ENCODE data around the gene LIX1L.

The LIX1L gene

DNA sequence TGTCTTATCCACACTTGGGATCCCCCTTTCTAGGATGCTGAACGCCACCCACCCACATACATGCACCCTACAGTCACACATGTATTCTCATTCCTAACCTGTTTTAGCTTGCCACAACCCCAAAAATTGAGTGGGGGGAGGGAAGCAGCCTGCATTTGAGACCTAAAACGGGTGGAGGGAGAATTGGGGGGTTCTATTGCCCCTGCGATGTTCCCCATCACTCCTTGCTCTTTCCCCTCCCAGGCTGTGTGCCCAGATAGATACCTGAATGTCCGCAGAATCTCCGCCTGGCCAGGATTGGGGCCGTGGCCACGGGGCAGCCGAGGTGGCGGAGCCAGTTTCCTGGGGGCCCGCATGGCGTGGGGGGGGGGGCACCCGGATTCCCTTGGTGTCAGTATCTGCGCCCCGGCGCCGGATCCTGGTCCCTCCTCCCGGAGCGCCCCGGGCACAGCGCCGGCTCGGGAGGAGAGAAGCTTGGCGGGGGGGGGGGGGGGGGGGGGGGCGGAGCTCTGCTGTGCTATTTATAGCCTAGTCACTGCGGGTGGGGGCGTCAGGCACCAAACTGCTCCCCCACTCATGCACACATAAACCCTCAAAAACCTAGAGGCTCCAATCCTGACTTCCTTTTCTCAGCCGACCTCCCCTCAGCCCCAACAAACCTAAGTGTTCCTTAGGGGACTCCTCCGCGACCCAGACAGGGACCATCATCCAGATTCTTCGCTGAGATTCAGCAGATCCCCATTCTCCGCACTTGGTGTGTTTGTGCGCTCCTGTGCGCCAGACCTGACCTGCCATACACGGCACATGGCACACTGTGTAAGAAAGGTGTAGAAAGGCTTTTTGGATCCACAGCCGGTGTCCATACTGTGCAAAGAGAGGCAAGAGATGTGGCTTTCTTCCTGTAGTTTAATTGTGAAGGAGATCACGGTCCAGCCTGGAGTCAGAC lies 4.6 kb upstream of the LIX1L start:
- no peak for TF ChIP-seq GATA2 (IDR thresholded peaks at IDR 0.05; ENCODE audit: low read depth, low read length)
- no peak for TF ChIP-seq GATA3 (IDR thresholded peaks at IDR 0.05; ENCODE audit: low read depth, low read length)

DNA sequence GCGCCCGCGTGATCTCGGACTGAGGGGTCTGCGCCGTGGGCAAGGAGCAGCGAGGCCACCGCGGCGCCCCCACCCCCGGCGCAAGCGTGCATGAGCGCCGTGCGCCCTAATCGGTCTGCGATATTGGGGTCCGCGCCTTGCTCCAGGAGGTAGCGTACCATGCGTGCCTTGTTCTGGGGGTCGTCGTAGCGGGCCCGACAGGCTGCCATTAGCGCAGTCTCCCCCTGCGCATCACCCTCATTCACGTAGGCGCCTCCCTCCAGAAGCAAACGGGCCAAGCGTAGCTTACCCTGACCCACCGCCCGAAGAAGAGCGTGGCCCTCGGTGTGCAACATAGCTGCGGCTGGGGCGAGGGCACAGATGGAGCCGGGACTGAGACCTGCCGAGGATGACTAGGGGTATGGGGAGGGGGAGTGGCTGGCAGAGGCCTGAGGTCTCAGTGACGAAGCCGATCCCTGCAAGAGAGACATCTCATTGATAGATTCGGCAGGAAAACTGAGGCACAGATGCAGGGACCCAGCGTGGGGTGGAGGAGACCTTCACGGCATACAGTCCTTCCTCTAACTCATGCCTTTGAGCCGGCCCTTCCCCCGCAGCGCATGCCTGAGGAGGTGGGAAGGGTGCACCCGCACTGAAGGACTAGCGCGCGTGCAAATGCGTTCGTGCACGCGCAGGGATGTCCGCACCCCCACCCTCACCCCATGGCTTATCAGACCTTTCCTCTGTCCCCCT lies 3.8 kb upstream of the LIX1L start:
- TF ChIP-seq GATA3 (IDR thresholded peaks at IDR 0.05; ENCODE audit: low read depth, low read length) (no peak), GATA2 (IDR thresholded peaks at IDR 0.05; ENCODE audit: low read depth, low read length) (no peak)

DNA sequence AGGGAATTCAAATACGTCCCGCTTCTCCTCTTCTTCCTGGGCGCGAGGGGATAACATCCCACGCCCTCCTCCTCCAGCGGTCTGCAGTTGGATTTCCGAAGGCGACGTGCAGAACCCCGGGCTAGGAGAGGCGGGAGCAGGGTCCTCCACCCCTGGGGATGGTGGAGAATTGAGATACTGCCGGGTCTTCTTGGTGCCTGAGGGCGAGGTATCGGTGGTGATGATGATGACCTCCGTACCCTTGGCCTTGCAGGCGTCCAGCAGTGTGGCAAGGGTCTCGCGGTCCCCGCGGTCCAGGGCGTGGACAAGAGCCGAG lies 3.2 kb upstream of the LIX1L start:
- TF ChIP-seq GATA2 (IDR thresholded peaks at IDR 0.05; ENCODE audit: low read depth, low read length) (no peak), GATA3 (IDR thresholded peaks at IDR 0.05; ENCODE audit: low read depth, low read length) (no peak)

DNA sequence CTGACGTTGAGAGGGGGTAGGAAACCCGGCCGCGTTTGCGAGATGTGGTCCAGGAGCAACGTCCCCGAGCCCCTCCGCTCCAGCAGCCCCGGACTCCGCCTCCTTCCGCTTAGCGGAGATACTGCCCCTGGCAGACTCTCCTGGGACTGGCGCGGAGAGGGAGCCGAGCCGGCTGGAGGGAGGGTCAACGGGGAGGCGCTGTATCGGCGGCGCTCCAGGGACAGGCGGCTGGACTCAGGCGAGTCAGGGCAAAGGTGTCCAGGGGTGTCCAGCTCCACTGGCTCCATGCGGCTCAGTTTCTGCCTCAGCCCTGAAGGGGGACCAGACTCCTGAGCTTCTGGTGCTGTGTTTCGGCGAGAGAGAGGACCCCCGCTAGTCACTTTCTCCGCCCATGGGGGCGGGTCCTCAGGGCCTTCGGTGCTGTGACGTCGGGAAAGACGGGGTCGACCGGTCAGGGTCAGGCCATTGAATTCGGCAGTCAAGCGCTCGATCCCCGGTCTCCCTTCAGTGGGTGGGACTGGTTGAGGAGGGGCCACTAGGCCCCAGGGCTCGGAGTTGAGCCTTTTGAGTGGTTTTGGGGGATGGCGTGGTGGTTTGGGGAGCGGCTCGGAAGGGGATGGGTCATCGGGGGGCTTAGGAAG lies 2.8 kb upstream of the LIX1L start:
- no peak for TF ChIP-seq GATA2 (IDR thresholded peaks at IDR 0.05; ENCODE audit: low read depth, low read length)
- no peak for TF ChIP-seq GATA3 (IDR thresholded peaks at IDR 0.05; ENCODE audit: low read depth, low read length)

DNA sequence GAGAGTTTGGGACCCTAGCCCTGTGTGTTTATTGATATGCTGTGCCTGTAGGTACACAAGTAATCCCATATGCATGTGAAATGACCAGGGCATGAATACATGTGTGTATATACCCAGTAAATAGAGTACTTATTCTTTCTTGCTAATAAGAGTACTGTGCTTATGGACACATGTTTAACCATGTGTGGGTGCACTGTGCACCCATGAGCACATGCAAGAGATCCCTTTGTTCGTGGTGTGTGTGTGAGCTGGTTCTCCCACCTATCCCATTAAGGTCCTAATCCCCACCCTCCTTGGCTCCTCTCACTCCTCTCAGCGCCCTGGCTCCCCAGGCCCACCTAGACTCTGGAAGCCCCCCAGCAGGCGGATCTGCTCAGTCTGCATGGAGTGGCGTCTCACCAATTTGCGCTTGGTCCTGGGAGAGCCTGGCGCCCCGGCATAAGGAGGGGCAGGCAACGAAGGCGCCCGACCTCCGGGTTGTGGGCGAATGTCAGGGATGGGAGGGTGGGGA lies 2.2 kb upstream of the LIX1L start:
- TF ChIP-seq GATA3 (IDR thresholded peaks at IDR 0.05; ENCODE audit: low read depth, low read length) = no peak
- no peak for TF ChIP-seq GATA2 (IDR thresholded peaks at IDR 0.05; ENCODE audit: low read depth, low read length)

DNA sequence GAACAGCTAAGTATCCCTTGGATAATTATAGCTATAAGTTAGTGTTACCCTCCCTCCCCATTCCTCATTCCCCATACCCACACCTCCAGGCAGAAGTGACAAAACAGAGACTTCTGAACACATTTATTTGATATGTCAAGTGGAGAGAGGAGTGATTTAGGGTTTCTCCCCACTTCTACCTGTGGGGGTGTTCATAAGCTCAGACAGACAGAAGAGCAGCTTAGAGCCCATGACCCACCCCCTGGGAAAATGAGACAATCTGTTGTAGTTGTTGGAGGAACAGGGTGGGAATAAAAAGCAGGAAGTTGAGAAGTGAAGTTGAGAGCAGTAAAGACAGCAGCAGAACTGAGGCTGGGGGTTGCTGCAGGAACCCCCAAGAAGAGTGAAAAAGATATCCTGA lies 1.5 kb upstream of the LIX1L start:
- TF ChIP-seq GATA3 (IDR thresholded peaks at IDR 0.05; ENCODE audit: low read depth, low read length) (no peak), GATA2 (IDR thresholded peaks at IDR 0.05; ENCODE audit: low read depth, low read length) (no peak)

DNA sequence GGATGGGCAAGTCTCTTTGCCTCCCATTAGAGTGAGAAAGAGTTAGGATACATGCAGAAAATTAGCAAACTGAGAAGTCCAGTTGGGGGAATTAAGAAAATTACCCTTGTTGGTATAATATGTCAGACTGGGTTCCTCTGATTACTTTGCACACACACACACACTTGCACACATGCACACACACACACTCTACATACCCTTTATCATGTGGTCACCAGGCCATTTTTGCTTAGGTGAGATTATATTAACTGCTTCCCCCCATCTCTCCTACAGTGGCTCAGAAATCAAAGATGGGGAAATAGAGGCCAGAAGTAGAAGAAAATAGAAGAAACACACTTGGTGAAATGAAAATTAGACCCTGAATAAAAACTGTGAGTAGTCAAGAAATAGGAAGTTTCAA lies 917 bp upstream of the LIX1L start:
- no peak for TF ChIP-seq GATA3 (IDR thresholded peaks at IDR 0.05; ENCODE audit: low read depth, low read length)
- no peak for TF ChIP-seq GATA2 (IDR thresholded peaks at IDR 0.05; ENCODE audit: low read depth, low read length)

DNA sequence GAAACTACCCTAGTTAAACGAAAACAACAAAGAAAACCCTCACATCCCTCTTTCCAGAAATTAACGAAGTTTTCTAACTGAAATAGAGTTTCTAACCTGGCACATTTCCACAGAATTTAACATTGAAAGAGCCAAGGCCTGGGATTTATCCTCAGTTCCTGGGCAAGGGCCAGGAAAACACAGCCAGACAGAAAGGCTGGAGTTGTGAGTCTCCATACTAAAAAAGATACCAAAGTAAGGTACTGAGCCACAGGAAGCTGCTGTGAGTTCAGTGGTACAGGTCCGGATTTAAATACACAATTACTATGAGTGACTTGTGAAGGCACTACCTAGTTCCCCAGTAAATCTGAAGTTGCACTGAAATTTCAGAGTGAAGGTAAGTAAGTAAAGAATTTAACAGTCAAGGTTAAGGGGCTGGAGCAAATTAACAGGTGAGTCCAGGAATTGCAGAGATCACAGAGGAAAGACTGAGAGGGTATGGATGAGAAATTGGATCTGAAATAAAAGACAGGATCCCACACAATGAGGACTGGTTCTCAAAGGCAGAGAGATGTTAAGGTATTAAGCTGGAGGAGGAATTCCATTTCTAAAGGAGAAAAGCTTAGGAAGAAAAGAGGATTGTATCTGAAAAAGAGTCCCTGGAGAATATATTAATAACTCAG lies 905 bp downstream of the LIX1L start:
- TF ChIP-seq GATA2 (IDR thresholded peaks at IDR 0.05; ENCODE audit: low read depth, low read length) (no peak), GATA3 (IDR thresholded peaks at IDR 0.05; ENCODE audit: low read depth, low read length) (no peak)

DNA sequence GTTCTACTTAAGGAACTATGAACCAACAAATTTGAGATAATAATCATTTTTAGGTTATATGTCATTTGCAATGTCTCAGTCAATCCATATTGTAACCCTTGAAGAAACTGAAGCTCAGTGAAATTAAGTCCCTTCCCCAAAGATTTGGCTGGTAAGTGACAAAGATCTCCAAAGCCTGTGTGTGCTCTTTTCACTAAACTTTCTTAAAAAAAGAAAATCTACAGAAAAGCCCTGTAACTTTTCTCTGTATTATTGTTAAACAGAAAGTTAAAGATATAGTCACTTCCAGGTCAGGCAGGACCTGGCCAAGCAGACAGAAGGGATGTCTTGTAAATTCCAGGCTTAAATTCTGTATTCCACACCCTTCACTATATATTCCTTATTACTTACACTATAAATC lies 1.5 kb downstream of the LIX1L start:
- no peak for TF ChIP-seq GATA2 (IDR thresholded peaks at IDR 0.05; ENCODE audit: low read depth, low read length)
- TF ChIP-seq GATA3 (IDR thresholded peaks at IDR 0.05; ENCODE audit: low read depth, low read length) = no peak

DNA sequence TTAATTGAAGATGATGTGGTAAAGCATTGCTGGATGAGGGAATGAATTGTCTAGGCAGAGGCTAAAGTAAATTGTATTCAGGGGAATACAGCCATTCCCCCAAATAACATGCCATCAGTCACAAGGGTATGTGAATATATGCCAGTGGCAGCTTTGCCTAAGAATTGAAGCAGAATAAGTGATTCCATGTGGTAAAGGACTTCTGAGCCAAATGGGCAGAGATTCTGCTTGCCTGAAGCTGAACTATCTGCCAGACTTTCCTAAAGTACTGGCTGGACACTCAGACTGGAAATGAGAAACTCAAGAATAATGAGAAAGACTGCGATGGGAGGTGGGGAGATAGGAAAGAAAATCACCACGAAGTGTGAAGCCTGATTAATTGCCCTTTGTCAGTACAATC lies 2.4 kb downstream of the LIX1L start:
- no peak for TF ChIP-seq GATA2 (IDR thresholded peaks at IDR 0.05; ENCODE audit: low read depth, low read length)
- no peak for TF ChIP-seq GATA3 (IDR thresholded peaks at IDR 0.05; ENCODE audit: low read depth, low read length)

DNA sequence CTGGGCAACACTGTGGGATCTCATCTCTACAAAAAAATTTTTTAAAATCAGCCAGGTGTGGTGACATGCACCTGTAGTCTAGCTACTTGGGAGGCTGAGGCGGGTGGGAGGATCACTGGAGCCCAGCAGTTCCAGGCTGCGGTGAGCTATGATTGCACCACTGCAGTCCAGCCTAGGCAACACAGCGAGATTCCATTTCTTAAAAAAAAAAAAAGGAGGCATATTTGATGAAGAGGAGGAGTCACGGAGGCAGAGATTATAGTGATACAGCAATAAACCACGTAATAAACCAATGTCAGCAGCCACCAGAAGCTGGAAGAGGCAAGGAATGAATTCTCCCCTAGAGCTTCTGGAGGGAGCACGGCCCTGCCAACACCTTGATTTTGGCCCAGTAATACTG lies 4.0 kb downstream of the LIX1L start:
- TF ChIP-seq GATA3 (IDR thresholded peaks at IDR 0.05; ENCODE audit: low read depth, low read length) (no peak), GATA2 (IDR thresholded peaks at IDR 0.05; ENCODE audit: low read depth, low read length) (no peak)

DNA sequence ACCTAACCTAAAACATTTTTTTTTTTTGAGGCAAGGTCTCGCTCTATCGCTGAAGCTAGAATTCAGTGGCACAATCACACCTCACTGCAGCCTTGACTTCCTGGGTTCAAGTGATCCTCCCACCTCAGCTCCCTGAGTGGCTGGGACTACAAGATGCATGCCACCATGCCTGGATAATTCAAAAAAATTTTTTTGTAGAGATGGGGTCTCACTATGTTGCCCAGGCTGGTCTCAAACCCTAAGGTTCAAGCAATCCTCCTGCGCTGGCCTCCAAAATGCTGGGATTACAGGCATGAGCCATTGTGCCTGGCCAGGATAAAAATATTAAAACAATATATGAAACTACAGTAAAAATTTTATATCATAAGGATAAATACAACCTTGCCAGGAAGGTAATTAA lies 4.9 kb downstream of the LIX1L start:
- TF ChIP-seq GATA2 (IDR thresholded peaks at IDR 0.05; ENCODE audit: low read depth, low read length) (no peak), GATA3 (IDR thresholded peaks at IDR 0.05; ENCODE audit: low read depth, low read length) (no peak)

DNA sequence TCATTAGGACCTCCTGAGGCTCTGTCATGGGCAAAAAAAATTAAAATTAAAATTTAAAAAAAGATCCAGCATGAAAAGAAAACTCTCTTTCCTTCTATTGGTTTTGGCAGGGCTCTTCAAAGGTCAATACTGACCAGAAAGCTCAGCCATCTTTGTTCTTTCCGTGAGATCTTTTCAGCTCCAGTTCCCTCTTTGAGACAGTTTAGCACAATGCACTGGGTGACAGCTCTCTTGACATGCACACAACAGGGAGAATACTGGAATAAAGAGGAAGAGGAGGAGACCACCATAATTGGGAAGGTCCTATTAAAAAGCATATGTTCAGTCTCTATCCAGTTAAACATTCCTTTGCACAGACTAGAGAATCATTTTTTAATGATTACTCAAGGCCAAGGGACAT lies 6.3 kb downstream of the LIX1L start:
- TF ChIP-seq GATA2 (IDR thresholded peaks at IDR 0.05; ENCODE audit: low read depth, low read length) (no peak), GATA3 (IDR thresholded peaks at IDR 0.05; ENCODE audit: low read depth, low read length) (no peak)

DNA sequence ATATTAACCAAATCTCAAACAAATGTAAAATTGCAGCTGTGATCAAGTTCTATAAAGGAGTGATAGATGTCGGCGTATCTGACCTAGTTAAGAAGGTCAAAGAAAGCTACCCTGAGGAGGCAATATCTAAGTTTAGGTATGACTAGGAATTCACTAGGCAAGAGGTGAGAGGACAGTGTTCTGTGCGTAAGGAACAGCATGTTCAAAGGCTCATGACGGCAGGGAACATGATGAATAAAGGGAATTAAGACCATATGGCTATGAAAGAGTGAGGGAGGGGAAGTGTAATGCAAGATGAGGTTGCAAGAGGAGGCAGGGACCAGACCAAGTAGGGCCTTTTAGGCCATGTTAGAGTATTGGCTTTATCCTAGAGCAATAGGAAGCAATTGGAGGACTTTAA lies 8.6 kb downstream of the LIX1L start:
- no peak for TF ChIP-seq GATA2 (IDR thresholded peaks at IDR 0.05; ENCODE audit: low read depth, low read length)
- TF ChIP-seq GATA3 (IDR thresholded peaks at IDR 0.05; ENCODE audit: low read depth, low read length) = no peak
